SU-DHL-6 (cell line): Measurements from ENCODE around the gene MPV17L2.

Source experiments
- CTCF ChIP-seq: fragments of 200-600 bp; sonication (generic); IDR thresholded peaks from one replicate; pipeline ENCODE4 v1.5.1; 2017; ENCODE audit warnings: antibody characterized with exemption, mild to moderate bottlenecking, low read length, moderate library complexity; ENCODE audit not compliant: insufficient read depth, poor library complexity, severe bottlenecking
- EZH2phosphoT487 ChIP-seq: fragments of 200-600 bp; sonication (generic), shearing (Covaris generic); conservative IDR thresholded peaks from 2 replicates; pipeline ENCODE4 v1.6.1; 2018; ENCODE audit warnings: mild to moderate bottlenecking, antibody characterized with exemption, low read length, moderate library complexity, mixed read lengths

DNA sequence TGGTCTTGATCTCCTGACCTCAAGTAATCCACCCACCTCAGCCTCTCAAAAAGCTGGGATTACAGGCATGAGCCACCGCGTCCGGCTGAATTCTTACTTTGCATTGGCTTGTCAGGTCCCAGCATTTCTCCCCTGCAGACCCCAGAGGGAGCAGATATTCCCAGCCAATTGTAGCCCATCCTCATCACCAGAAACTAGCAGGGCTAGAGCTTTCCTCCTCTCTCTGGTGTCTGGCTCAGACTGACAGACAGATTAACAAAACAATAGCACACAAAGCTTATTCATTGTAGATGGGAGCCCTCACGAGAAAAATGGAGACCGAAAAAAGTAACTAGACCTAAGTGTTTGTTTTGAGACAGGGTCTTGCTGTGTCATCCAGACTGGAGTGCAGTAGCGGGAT lies 7.5 kb upstream of the MPV17L2 start:
- no peak for TF ChIP-seq CTCF
- TF ChIP-seq EZH2phosphoT487 = no peak
